Glutamatergic neuron (in vitro differentiated cells): ENCODE measurements around the gene EPN2. TPM values are rescaled to one million over a fixed set of nuclear protein-coding genes. Genes with fewer than 3 reads are reported as not detected.

Experiments
- DNase-seq: peaks from one replicate; pipeline ENCODE4 v3.0.0; 2022
- H3K27ac Mint-ChIP-seq: one replicate; pipeline ENCODE4 v1.8.0; 2020; ENCODE audit warnings: mild to moderate bottlenecking, mixed read lengths, inconsistent platforms; ENCODE audit not compliant: unreplicated experiment
- H3K27me3 Mint-ChIP-seq: one replicate; pipeline ENCODE4 v1.8.0; 2020; ENCODE audit warnings: mild to moderate bottlenecking, moderate library complexity, mixed read lengths, inconsistent platforms; ENCODE audit not compliant: unreplicated experiment
- H3K36me3 Mint-ChIP-seq: one replicate; pipeline ENCODE4 v1.8.0; 2020; ENCODE audit warnings: mild to moderate bottlenecking, mixed read lengths, inconsistent platforms; ENCODE audit not compliant: unreplicated experiment
- H3K4me1 Mint-ChIP-seq: one replicate; pipeline ENCODE4 v1.8.0; 2020; ENCODE audit warnings: mild to moderate bottlenecking, low read depth, mixed read lengths, inconsistent platforms; ENCODE audit not compliant: unreplicated experiment
- H3K4me3 Mint-ChIP-seq: one replicate; pipeline ENCODE4 v1.8.0; 2020; ENCODE audit warnings: mild to moderate bottlenecking, mixed read lengths, inconsistent platforms; ENCODE audit not compliant: unreplicated experiment
- H3K9me3 Mint-ChIP-seq: one replicate; pipeline ENCODE4 v1.8.0; 2020; ENCODE audit warnings: mild to moderate bottlenecking, moderate library complexity, mixed read lengths, inconsistent platforms; ENCODE audit not compliant: unreplicated experiment
- total RNA-seq: library from RNA; stranded (reverse); fragmentation: NEBNext Ultra II Directional; extraction: Animal tissue kit (Norgen Biotek cat#: 25700); gene quantifications from one replicate; pipeline ENCODE4 v1.2.1, GENCODE V29; 2021; ENCODE audit not compliant: unreplicated experiment
- TF ChIP-seq, protein P1 (sequence below): fragments of 200-600 bp; sonication (generic); IDR thresholded peaks from one replicate; pipeline ENCODE4 v1.5.0; 2021; ENCODE audit not compliant: partially characterized antibody, unreplicated experiment

EPN2 gene
- total RNA-seq, 1 donor from 2014 or later = 45.2 TPM

DNA sequence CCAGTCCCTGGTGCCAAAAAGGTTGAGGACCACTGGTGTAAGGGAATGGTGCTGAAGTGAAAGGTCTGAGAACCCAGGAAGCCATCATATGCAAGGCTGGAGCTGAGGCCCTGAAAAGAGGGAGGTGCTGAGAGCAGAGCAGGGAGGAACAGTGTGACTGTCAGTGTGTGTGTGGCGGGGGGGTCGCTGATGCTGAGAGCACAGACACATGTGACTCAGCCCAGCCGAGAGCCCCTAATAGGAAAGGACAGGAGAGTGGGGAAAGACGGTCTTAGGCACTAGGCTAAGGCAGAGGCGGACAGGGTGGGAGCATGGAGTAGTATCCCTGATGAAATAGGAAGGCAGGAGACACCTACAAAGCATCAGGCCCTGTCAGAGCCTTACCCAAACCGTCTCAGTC lies 124.2 kb downstream of the EPN2 start:
- DNase-seq = no peak
- peaks cover 27% of the 10 kb centered on the region for H3K4me1 Mint-ChIP-seq
- H3K27ac Mint-ChIP-seq = no peak overlapping the region
- H3K9me3 Mint-ChIP-seq = peaks cover 7% of the 10 kb centered on the region
- TF ChIP-seq, protein P1, sequence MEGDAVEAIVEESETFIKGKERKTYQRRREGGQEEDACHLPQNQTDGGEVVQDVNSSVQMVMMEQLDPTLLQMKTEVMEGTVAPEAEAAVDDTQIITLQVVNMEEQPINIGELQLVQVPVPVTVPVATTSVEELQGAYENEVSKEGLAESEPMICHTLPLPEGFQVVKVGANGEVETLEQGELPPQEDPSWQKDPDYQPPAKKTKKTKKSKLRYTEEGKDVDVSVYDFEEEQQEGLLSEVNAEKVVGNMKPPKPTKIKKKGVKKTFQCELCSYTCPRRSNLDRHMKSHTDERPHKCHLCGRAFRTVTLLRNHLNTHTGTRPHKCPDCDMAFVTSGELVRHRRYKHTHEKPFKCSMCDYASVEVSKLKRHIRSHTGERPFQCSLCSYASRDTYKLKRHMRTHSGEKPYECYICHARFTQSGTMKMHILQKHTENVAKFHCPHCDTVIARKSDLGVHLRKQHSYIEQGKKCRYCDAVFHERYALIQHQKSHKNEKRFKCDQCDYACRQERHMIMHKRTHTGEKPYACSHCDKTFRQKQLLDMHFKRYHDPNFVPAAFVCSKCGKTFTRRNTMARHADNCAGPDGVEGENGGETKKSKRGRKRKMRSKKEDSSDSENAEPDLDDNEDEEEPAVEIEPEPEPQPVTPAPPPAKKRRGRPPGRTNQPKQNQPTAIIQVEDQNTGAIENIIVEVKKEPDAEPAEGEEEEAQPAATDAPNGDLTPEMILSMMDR = no peak
- peaks cover 9% of the 10 kb centered on the region for H3K27me3 Mint-ChIP-seq
- H3K4me3 Mint-ChIP-seq = peak overlapping the region; percentile 53
- H3K36me3 Mint-ChIP-seq = no peaks in the 10 kb centered on the region

DNA sequence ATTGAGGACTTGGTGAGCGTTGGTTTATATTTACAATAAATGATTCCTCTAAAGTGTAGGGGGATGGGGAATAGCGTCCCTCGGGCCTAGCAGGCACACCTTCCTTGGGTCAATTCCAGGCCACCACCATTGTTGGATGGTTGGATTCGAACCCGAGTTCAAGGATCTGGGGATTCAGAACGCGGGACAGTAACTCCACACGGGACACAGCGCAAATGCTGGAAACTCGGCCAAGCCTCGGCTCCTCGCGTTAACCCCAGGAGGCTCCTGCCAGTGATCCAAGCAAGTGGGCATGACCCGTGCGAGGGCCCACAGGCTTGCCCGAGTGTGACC lies 124.7 kb downstream of the EPN2 start:
- peak overlapping the region; percentile 84 for H3K4me3 Mint-ChIP-seq
- peaks cover 7% of the 10 kb centered on the region for H3K9me3 Mint-ChIP-seq
- peaks cover 24% of the 10 kb centered on the region for H3K4me1 Mint-ChIP-seq
- TF ChIP-seq, protein P1 = no peak
- no peak for DNase-seq
- no peak overlapping the region for H3K27ac Mint-ChIP-seq
- H3K36me3 Mint-ChIP-seq = no peaks in the 10 kb centered on the region
- peaks cover 9% of the 10 kb centered on the region for H3K27me3 Mint-ChIP-seq

DNA sequence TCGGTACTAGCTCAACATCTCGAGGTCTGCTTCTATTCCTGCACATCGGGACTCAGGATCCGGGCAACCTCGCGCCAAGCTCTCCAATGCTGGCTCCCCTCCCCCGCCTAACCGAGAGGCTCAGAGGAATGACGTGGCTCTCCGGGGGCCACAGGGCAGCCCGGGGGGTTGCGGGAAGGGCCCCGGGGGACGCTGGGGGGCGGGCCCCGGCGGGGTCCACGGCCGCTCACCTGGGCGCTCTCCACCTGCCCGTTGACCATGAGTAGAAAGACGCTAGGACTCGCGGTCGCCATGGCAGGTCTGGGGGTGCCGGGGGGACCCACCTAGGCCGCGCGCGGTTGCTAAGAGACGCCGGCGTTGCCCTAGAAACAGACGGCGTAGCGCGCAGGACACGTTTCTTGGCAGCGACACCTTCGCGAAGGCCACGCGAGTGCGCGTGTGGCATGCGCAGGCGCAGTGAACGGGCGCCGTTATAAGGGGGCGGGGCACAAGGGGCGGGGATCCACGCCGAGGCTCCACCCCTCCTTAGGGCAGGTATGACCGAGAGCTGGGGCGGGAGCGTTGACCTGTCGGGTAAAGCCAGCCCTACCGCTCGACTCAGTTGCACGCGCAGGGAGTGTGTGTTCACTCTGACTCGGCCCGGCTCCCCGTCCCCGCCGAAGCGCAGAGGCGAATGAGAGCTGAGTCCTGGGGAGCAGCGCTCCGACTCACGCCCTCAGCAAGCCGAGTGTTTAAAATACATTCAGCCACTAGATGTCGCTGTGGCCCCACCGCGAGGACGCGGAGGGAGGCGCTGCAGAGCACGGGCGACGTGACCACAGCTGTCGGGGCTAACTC lies 125.3 kb downstream of the EPN2 start, which contains the start of gene B9D1:
TSS of gene B9D1 (minus strand) at position 447 of the 837 bp plus-strand sequence. CDS start at position 293, 154 bp downstream.
- TF ChIP-seq, protein P1 = peak; percentile 98
- H3K27ac Mint-ChIP-seq = no peak within 1 kb of the TSS
- H3K36me3 Mint-ChIP-seq = no peaks in the 10 kb centered on the region
- H3K4me3 Mint-ChIP-seq = peak within 1 kb of the TSS; percentile 90
- peaks cover 2% of the 10 kb centered on the region for H3K9me3 Mint-ChIP-seq
- DNase-seq = peak; percentile 90
- H3K4me1 Mint-ChIP-seq = peaks cover 19% of the 10 kb centered on the region
- peaks cover 9% of the 10 kb centered on the region for H3K27me3 Mint-ChIP-seq

DNA sequence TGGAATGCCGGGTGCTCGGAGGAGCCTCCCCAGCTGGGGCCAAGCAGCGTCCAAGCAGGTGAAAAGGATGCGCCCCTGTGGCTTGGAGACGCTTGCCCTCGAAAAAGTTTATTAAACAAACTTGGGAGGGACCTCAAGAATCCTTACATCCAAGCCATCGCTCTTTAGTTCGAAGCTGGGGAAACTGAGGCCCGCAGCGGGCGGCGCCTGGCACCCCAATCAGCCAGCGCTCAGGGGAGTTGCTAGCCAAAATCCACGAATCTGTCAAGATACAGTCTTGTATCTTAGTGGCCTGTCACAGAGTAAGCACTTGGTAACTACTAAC lies 125.9 kb downstream of the EPN2 start:
- Mint-ChIP-seq H3K27me3 (peaks cover 8% of the 10 kb centered on the region), H3K4me1 (peaks cover 14% of the 10 kb centered on the region), H3K36me3 (no peaks in the 10 kb centered on the region), H3K27ac (no peak overlapping the region), H3K9me3 (peaks cover 2% of the 10 kb centered on the region), H3K4me3 (peak overlapping the region; percentile 90)
- TF ChIP-seq, protein P1 = peak; percentile 56
- DNase-seq = no peak

DNA sequence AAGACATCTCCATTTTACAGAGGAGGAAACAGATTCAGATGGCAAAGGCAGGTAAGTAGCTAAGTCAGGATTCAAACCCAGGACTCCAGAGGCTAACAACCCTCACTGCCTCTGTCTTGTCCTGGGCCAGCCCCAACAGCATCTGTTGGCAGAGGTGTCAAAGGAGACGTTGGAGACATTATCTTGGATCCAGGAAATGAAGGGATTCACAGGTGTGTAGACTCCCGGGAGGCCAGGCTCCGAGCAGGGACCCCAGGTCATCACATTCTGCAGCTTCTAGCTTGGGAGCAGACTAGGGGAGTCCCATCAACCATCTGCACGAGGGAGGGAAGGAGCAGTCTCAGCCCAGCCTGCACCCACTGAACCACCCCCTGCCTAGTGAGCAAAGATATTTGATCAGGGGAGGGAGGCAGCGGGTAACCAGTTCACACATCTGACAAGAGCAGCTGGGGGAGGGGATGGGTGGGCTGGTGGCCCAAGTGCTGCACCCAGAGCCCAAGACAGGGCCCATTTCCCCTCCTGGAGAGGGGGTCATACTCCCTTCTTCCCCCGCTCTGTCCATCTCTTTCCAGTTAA lies 126.4 kb downstream of the EPN2 start:
- Mint-ChIP-seq H3K4me3 (peak overlapping the region; percentile 90), H3K36me3 (no peaks in the 10 kb centered on the region), H3K4me1 (peaks cover 9% of the 10 kb centered on the region), H3K27me3 (peaks cover 7% of the 10 kb centered on the region), H3K27ac (no peak overlapping the region), H3K9me3 (peaks cover 2% of the 10 kb centered on the region)
- TF ChIP-seq, protein P1 = no peak
- no peak for DNase-seq
